Erythroblast (primary cell): ENCODE data around the gene C16orf90.

Experiments
- GATA1 ChIP-seq: IDR thresholded peaks from 2 replicates; pipeline ENCODE4 v1.6.1; 2011; ENCODE audit warnings: low read depth, mild to moderate bottlenecking, control low read depth, low read length, moderate library complexity
- POLR2A ChIP-seq: IDR thresholded peaks from 2 replicates; pipeline ENCODE4 v1.6.1; 2011; ENCODE audit warnings: mild to moderate bottlenecking, low read length

- TF ChIP-seq POLR2A, result no peak
- TF ChIP-seq GATA1, result no peak
These were observed 16.2 kb upstream of the C16orf90 start for GRCh38 chr16:3511286-3512180.
